Calu3 (cell line): ENCODE results near the gene DYRK1A. TPM values are rescaled to one million over a fixed set of nuclear protein-coding genes. Genes with fewer than 3 reads are reported as not detected.

Source experiments
- BruUV-seq: library from RNA; stranded (reverse); fragments of 400-500 nt; replicated peaks from 2 replicates; lab custom pipeline; 2021; lab: Mats Ljungman, UMichigan
- CTCF ChIA-PET: fragments of 300-600 bp; sonication (Branson Sonifier 250); formaldehyde crosslinking; loops from one replicate; lab custom pipeline; 2022; ENCODE audit warnings: antibody characterized with exemption; lab: Charles Lee
- DNase-seq: peaks from one replicate; pipeline ENCODE4 v3.0.0; 2022
- H3K27ac Mint-ChIP-seq: one replicate; pipeline ENCODE4 v1.8.0; 2022; ENCODE audit warnings: mixed read lengths; ENCODE audit not compliant: unreplicated experiment
- H3K27me3 Mint-ChIP-seq: one replicate; pipeline ENCODE4 v1.8.0; 2022; ENCODE audit warnings: mixed read lengths; ENCODE audit not compliant: unreplicated experiment
- H3K36me3 Mint-ChIP-seq: one replicate; pipeline ENCODE4 v1.8.0; 2022; ENCODE audit warnings: mild to moderate bottlenecking, moderate library complexity, mixed read lengths; ENCODE audit not compliant: insufficient read depth, unreplicated experiment
- H3K4me1 Mint-ChIP-seq: one replicate; pipeline ENCODE4 v1.8.0; 2022; ENCODE audit warnings: mild to moderate bottlenecking, low read depth, mixed read lengths; ENCODE audit not compliant: unreplicated experiment
- H3K4me3 Mint-ChIP-seq: one replicate; pipeline ENCODE4 v1.8.0; 2022; ENCODE audit warnings: mild to moderate bottlenecking, low read depth, moderate library complexity, mixed read lengths; ENCODE audit not compliant: unreplicated experiment
- H3K9me3 Mint-ChIP-seq: one replicate; pipeline ENCODE4 v1.8.0; 2022; ENCODE audit warnings: low read depth, mixed read lengths; ENCODE audit not compliant: unreplicated experiment
- intact Hi-C: fragments of 100-400 bp; cut with micrococcal nuclease; formaldehyde crosslinking; loops from one replicate; pipeline ENCODE4 v1.10.0; 2022; ENCODE audit not compliant: unreplicated experiment
- total RNA-seq: library from RNA; stranded (reverse); gene quantifications from 2 replicates; pipeline ENCODE4 v1.2.3, GENCODE V29; 2022
- TF ChIP-seq, protein P1 (sequence below): fragments of 200-600 bp; IDR thresholded peaks from one replicate; pipeline ENCODE4 v1.8.0; 2022; ENCODE audit warnings: antibody characterized with exemption; ENCODE audit not compliant: unreplicated experiment

Gene DYRK1A
- total RNA-seq, 1 experiment from 2014 or later: 45.4 TPM

DNA sequence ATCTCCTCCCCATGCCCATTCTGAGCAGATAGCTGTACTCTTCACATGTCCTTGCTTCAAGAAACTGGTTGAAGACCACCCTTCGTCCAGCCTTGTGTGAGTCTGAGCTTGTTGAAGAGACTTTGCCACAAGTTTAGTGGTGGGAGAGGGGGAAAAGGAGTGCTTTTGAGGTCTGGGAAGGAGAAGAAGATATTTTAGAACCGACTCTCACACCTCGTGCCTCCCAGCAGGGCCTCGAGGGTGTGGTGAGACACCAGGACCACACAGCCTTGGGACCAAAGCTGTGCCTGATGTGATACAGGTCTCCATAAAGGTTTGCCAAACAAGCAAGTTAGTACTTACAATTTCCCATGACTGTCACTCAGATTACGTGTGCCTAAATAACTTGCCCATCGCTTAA lies 201.8 kb downstream of the DYRK1A start:
- Mint-ChIP-seq H3K9me3 (no peaks in the 10 kb centered on the region), H3K27me3 (no peaks in the 10 kb centered on the region), H3K4me3 (no peak overlapping the region), H3K27ac (no peak overlapping the region), H3K36me3 (peaks cover 24% of the 10 kb centered on the region), H3K4me1 (peaks cover 15% of the 10 kb centered on the region)
- intact Hi-C loops: no loop called here
- no peak for DNase-seq
- TF ChIP-seq, protein P1, sequence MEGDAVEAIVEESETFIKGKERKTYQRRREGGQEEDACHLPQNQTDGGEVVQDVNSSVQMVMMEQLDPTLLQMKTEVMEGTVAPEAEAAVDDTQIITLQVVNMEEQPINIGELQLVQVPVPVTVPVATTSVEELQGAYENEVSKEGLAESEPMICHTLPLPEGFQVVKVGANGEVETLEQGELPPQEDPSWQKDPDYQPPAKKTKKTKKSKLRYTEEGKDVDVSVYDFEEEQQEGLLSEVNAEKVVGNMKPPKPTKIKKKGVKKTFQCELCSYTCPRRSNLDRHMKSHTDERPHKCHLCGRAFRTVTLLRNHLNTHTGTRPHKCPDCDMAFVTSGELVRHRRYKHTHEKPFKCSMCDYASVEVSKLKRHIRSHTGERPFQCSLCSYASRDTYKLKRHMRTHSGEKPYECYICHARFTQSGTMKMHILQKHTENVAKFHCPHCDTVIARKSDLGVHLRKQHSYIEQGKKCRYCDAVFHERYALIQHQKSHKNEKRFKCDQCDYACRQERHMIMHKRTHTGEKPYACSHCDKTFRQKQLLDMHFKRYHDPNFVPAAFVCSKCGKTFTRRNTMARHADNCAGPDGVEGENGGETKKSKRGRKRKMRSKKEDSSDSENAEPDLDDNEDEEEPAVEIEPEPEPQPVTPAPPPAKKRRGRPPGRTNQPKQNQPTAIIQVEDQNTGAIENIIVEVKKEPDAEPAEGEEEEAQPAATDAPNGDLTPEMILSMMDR: no peak
- no TSS peak for BruUV-seq
- CTCF ChIA-PET: no interaction called here

DNA sequence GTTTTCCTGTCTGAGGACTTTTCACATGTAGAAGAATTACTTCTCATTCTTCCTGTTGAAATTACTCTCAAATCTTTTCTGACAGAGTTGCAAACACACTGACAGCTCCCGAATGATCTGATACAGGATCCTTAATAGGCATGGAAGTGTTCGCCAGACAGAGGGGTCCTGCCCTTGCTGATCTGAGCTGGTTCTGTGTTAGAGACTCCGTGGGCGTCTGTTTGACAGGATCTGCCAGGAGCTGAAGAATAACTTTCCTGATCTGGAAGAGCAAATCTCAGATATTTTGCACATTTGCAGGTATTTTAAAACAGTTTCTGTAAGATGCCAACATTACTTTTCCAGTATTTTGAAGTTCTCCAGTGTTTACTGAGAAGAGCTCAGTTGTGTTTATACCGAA lies 202.3 kb downstream of the DYRK1A start:
- H3K4me3 Mint-ChIP-seq: no peak overlapping the region
- H3K27ac Mint-ChIP-seq: no peak overlapping the region
- DNase-seq: no peak
- H3K27me3 Mint-ChIP-seq: no peaks in the 10 kb centered on the region
- no peaks in the 10 kb centered on the region for H3K9me3 Mint-ChIP-seq
- BruUV-seq: no TSS peak
- CTCF ChIA-PET: interaction anchor here (0.6 kb wide), 1 partner anchor 736 kb away, joined by 3 read pairs; no protein-coding TSS in a partner anchor
- intact Hi-C loops: no loop called here
- peaks cover 19% of the 10 kb centered on the region for H3K36me3 Mint-ChIP-seq
- TF ChIP-seq, protein P1: no peak
- peaks cover 15% of the 10 kb centered on the region for H3K4me1 Mint-ChIP-seq

DNA sequence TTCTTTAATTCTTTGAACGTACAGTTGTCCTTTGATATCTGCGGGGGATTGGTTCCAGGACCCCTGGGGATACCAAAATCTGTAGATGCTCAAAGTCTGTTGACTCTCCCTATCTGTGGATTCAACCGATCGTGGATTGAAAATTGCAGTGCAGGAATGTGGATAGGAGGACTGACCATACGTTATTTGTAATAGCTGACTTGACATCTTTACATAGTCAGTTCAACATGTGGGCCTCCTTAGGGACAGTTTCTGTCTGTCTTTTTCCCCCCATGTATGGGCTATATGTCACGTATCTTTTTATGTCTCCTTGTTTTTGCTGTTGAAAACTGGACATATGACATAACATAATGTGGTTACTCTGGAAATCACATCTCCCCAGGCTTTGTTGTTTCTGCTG lies 204.9 kb downstream of the DYRK1A start:
- CTCF ChIA-PET: no interaction called here
- no peaks in the 10 kb centered on the region for H3K36me3 Mint-ChIP-seq
- TF ChIP-seq, protein P1: no peak
- H3K9me3 Mint-ChIP-seq: no peaks in the 10 kb centered on the region
- no peak overlapping the region for H3K4me3 Mint-ChIP-seq
- intact Hi-C loops: no loop called here
- H3K27ac Mint-ChIP-seq: no peak overlapping the region
- H3K27me3 Mint-ChIP-seq: no peaks in the 10 kb centered on the region
- BruUV-seq: no TSS peak
- H3K4me1 Mint-ChIP-seq: no peaks in the 10 kb centered on the region
- DNase-seq: no peak

DNA sequence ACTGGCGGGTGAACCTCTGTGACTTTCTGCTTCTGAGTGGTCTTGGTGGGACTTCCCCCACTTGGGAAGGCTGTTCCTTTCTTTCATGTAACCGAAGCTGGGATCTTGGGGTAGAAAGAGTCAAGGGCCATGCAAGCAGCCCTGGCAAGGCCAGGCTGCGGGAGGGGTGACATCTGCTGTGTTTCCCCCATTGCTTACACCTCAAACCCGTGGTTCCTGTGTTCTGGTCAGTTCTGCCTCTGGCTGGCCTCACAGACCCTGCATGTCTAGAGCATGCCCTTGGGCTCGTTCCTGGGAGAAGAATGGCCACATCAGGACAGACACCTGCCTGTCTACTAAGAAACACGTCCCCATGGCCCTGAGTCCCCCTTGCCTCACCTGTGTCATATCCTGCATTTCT lies 207.7 kb downstream of the DYRK1A start:
- no TSS peak for BruUV-seq
- Mint-ChIP-seq H3K27ac (no peak overlapping the region), H3K9me3 (no peaks in the 10 kb centered on the region), H3K36me3 (no peaks in the 10 kb centered on the region), H3K27me3 (no peaks in the 10 kb centered on the region), H3K4me1 (no peaks in the 10 kb centered on the region), H3K4me3 (no peak overlapping the region)
- CTCF ChIA-PET: no interaction called here
- intact Hi-C loops: no loop called here
- no peak for DNase-seq
- TF ChIP-seq, protein P1: no peak
